Astrocyte (in vitro differentiated cells and primary cell): ENCODE results near the gene IKBKG. TPM values are rescaled to one million over a fixed set of nuclear protein-coding genes. Genes with fewer than 3 reads are reported as not detected.
A peak's percentile ranks its signal among the peaks of the same experiment; 100 is the strongest.

ENCODE experiments used
- DNase-seq: peaks from one replicate; pipeline ENCODE4 v3.0.0-alpha.2; 2010; ENCODE audit warnings: low read depth
- FAIRE-seq: peaks from 2 replicates; lab custom pipeline; 2011; peaks lifted over from hg19 to GRCh38; lab: Jason Lieb, UNC
- H2AFZ ChIP-seq: 2 replicates; pipeline ENCODE4 v1.6.0; 2012; ENCODE audit warnings: low read depth, low read length, inconsistent platforms
- H3K27ac ChIP-seq: 2 replicates; pipeline ENCODE4 v1.5.1; 2011; ENCODE audit warnings: low read depth, low read length, inconsistent platforms
- H3K27me3 ChIP-seq: 2 replicates; pipeline ENCODE4 v1.6.0; 2011; ENCODE audit warnings: low read length, inconsistent platforms; ENCODE audit not compliant: insufficient read depth
- H3K36me3 ChIP-seq: 2 replicates; pipeline ENCODE4 v1.5.1; 2011; ENCODE audit warnings: low read length, inconsistent platforms; ENCODE audit not compliant: insufficient read depth
- H3K4me1 ChIP-seq: 2 replicates; pipeline ENCODE4 v1.5.1; 2011; ENCODE audit warnings: low read length, inconsistent platforms; ENCODE audit not compliant: insufficient read depth
- H3K4me2 ChIP-seq: 2 replicates; pipeline ENCODE4 v1.6.0; 2012; ENCODE audit warnings: low read length, inconsistent platforms
- H3K4me3 ChIP-seq: 2 replicates; pipeline ENCODE4 v1.5.1; 2011; ENCODE audit warnings: low read depth, mild to moderate bottlenecking, low read length, inconsistent platforms; ENCODE audit not compliant: insufficient read depth
- H3K79me2 ChIP-seq: 2 replicates; pipeline ENCODE4 v1.6.0; 2012; ENCODE audit warnings: mild to moderate bottlenecking, low read length, inconsistent platforms; ENCODE audit not compliant: insufficient read depth
- H3K9ac ChIP-seq: 2 replicates; pipeline ENCODE4 v1.6.0; 2012; ENCODE audit warnings: mild to moderate bottlenecking, low read length, inconsistent platforms
- H3K9me3 ChIP-seq: 2 replicates; pipeline ENCODE4 v1.5.1; 2012; ENCODE audit warnings: low read depth, mild to moderate bottlenecking, low read length, inconsistent platforms; ENCODE audit not compliant: insufficient read depth
- H4K20me1 ChIP-seq: 2 replicates; pipeline ENCODE4 v1.6.0; 2012; ENCODE audit warnings: low read length, inconsistent platforms; ENCODE audit not compliant: insufficient read depth
- H3K27ac Mint-ChIP-seq: one replicate; pipeline ENCODE4 v1.8.0; 2021; ENCODE audit warnings: mild to moderate bottlenecking, mixed read lengths; ENCODE audit not compliant: unreplicated experiment
- H3K27me3 Mint-ChIP-seq: one replicate; pipeline ENCODE4 v1.8.0; 2021; ENCODE audit warnings: low read depth, mixed read lengths; ENCODE audit not compliant: unreplicated experiment
- H3K36me3 Mint-ChIP-seq: one replicate; pipeline ENCODE4 v1.8.0; 2021; ENCODE audit warnings: low read depth, mixed read lengths; ENCODE audit not compliant: unreplicated experiment
- H3K4me1 Mint-ChIP-seq: one replicate; pipeline ENCODE4 v1.8.0; 2021; ENCODE audit warnings: low read depth, mixed read lengths; ENCODE audit not compliant: unreplicated experiment
- H3K4me3 Mint-ChIP-seq: one replicate; pipeline ENCODE4 v1.8.0; 2021; ENCODE audit warnings: mild to moderate bottlenecking, moderate library complexity, mixed read lengths; ENCODE audit not compliant: unreplicated experiment
- H3K9me3 Mint-ChIP-seq: one replicate; pipeline ENCODE4 v1.8.0; 2021; ENCODE audit warnings: mild to moderate bottlenecking, mixed read lengths; ENCODE audit not compliant: unreplicated experiment
- EZH2 ChIP-seq: IDR thresholded peaks from 2 replicates; pipeline ENCODE4 v1.6.1; 2012; ENCODE audit warnings: mild to moderate bottlenecking, low read length, inconsistent platforms; ENCODE audit not compliant: insufficient read depth
- total RNA-seq: library from RNA; stranded (reverse); gene quantifications from 2 replicates; pipeline ENCODE4 v1.2.1, GENCODE V29; 2021
- TF ChIP-seq, protein P1 (sequence below): IDR thresholded peaks from 2 replicates; pipeline ENCODE4 v1.5.1; 2011; ENCODE audit warnings: low read depth, mild to moderate bottlenecking, inconsistent platforms, low read length, moderate library complexity; ENCODE audit not compliant: insufficient read depth

Gene IKBKG
- total RNA-seq, 1 donor from 2014 or later = 21.4 TPM

DNA sequence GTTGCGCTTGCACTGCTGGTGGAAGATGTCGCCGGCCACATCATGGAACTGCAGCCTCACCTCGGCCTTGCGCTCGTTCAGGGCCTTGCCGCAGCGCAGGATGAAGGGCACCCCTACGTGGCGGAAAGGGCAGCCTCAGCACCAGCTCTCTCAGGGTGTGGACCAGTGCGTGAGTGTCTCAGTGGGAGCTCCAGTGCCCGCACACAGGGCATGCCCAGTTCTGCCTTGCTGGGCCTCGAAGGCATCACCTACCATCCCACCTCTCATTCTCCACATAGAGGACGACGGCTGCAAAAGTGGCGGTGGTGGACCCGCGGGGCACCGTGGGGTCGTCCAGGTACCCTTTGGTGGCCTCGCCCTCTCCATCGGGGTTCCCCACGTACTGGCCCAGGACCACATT, 14.7 kb upstream of the IKBKG start:
- TF ChIP-seq, protein P1, sequence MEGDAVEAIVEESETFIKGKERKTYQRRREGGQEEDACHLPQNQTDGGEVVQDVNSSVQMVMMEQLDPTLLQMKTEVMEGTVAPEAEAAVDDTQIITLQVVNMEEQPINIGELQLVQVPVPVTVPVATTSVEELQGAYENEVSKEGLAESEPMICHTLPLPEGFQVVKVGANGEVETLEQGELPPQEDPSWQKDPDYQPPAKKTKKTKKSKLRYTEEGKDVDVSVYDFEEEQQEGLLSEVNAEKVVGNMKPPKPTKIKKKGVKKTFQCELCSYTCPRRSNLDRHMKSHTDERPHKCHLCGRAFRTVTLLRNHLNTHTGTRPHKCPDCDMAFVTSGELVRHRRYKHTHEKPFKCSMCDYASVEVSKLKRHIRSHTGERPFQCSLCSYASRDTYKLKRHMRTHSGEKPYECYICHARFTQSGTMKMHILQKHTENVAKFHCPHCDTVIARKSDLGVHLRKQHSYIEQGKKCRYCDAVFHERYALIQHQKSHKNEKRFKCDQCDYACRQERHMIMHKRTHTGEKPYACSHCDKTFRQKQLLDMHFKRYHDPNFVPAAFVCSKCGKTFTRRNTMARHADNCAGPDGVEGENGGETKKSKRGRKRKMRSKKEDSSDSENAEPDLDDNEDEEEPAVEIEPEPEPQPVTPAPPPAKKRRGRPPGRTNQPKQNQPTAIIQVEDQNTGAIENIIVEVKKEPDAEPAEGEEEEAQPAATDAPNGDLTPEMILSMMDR = no peak
- TF ChIP-seq EZH2 = no peak
- no peak overlapping the region for H3K4me2 ChIP-seq
- H3K4me1 Mint-ChIP-seq = peaks cover 2% of the 10 kb centered on the region
- H2AFZ ChIP-seq = no peak overlapping the region
- no peak overlapping the region for H3K4me3 ChIP-seq
- H3K4me1 ChIP-seq = peaks cover 6% of the 10 kb centered on the region
- no peak overlapping the region for H3K9ac ChIP-seq
- no peaks in the 10 kb centered on the region for H3K27me3 Mint-ChIP-seq
- FAIRE-seq (no peak), DNase-seq (no peak)
- no peaks in the 10 kb centered on the region for H3K79me2 ChIP-seq
- H3K9me3 Mint-ChIP-seq = no peaks in the 10 kb centered on the region
- H4K20me1 ChIP-seq = peaks cover 8% of the 10 kb centered on the region
- H3K9me3 ChIP-seq = no peaks in the 10 kb centered on the region
- H3K36me3 Mint-ChIP-seq = peaks cover 3% of the 10 kb centered on the region
- H3K27me3 ChIP-seq = no peaks in the 10 kb centered on the region
- no peak overlapping the region for H3K27ac ChIP-seq
- H3K27ac Mint-ChIP-seq = no peak overlapping the region
- H3K36me3 ChIP-seq = no peaks in the 10 kb centered on the region
- no peak overlapping the region for H3K4me3 Mint-ChIP-seq

DNA sequence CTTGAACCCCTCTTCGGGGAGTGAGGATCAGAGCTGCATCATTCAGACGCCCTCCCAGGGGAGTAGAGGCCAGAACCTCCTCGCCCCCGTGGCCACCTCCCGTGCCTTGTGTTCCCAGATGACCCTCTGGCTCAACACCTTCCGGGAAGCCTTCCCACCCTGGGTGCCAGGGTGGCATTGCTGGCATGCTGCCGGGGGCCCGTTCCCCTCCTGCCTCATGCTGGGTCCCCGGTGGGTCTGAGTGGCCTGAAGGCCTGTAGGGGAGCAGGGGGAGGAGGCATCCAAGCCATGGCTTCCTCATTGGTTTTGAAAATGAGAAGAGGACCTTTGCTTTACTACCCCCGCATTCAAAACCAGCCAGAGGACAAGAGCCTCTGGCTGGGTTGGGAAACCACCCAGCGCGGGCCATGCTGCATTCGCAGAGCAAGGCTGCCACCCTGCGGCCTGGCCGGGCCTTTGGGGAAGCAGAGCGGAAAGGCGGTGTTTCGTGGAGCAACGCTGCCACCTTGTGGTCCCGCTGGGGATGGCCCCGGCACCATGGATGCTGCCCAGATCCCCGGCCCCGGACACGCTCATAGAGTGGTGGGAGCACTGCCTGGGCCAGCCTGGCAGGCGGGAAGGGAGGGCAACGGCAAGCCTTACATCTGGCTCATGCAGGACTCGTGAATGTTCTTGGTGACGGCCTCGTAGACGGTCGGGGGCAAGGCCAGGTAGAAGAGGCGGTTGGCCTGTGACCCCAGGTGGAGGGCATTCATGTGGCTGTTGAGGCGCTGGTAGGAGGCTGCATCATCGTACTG, 12.7 kb upstream of the IKBKG start:
- Histone ChIP-seq H3K9ac (no peak overlapping the region), H3K4me3 (no peak overlapping the region), H2AFZ (no peak overlapping the region), H3K27me3 (no peaks in the 10 kb centered on the region), H3K79me2 (peaks cover 10% of the 10 kb centered on the region), H3K4me1 (peaks cover 6% of the 10 kb centered on the region), H3K27ac (no peak overlapping the region), H3K36me3 (no peaks in the 10 kb centered on the region), H3K4me2 (no peak overlapping the region), H3K9me3 (no peaks in the 10 kb centered on the region), H4K20me1 (peaks cover 8% of the 10 kb centered on the region)
- FAIRE-seq (peak; percentile 23), DNase-seq (peak; percentile 48)
- Mint-ChIP-seq H3K9me3 (no peaks in the 10 kb centered on the region), H3K27ac (no peak overlapping the region), H3K36me3 (peaks cover 3% of the 10 kb centered on the region), H3K4me1 (peaks cover 2% of the 10 kb centered on the region), H3K27me3 (no peaks in the 10 kb centered on the region), H3K4me3 (no peak overlapping the region)
- TF ChIP-seq, protein P1 = peak; percentile 72
- TF ChIP-seq EZH2 = no peak

DNA sequence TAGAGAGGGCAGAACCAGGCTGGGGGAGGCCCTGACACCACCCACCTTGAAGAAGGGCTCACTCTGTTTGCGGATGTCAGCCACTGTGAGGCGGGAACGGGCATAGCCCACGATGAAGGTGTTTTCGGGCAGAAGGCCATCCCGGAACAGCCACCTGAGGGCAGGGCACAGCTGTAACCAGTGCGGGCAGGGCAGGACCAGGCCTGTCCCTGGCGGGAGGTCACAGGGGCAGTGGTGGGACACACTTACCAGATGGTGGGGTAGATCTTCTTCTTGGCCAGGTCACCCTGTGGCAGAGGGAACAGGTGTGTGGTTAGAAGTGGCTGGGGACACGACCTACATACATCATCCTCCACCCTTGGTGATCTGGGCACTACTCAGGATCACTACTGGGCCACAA, 11.5 kb upstream of the IKBKG start:
- Histone ChIP-seq H3K4me2 (no peak overlapping the region), H3K9me3 (no peaks in the 10 kb centered on the region), H3K36me3 (no peaks in the 10 kb centered on the region), H3K4me3 (no peak overlapping the region), H3K79me2 (peaks cover 10% of the 10 kb centered on the region), H3K27ac (no peak overlapping the region), H3K9ac (no peak overlapping the region), H2AFZ (no peak overlapping the region), H3K4me1 (peaks cover 10% of the 10 kb centered on the region), H4K20me1 (peaks cover 8% of the 10 kb centered on the region), H3K27me3 (no peaks in the 10 kb centered on the region)
- no peak for DNase-seq
- Mint-ChIP-seq H3K27ac (no peak overlapping the region), H3K9me3 (no peaks in the 10 kb centered on the region), H3K4me1 (peaks cover 1% of the 10 kb centered on the region), H3K36me3 (peaks cover 3% of the 10 kb centered on the region), H3K4me3 (no peak overlapping the region), H3K27me3 (no peaks in the 10 kb centered on the region)
- no peak for FAIRE-seq
- no peak for TF ChIP-seq EZH2
- TF ChIP-seq, protein P1 = no peak
